ENCODE results near the gene DUSP18. TPM values are rescaled to one million over a fixed set of nuclear protein-coding genes. Genes with fewer than 3 reads are reported as not detected.
"Not testable (repeated sequence)": the region's sequence is repeated elsewhere in the genome, so short reads cannot be mapped to it uniquely, and the experiment has no call there.

The DUSP18 gene
- total RNA-seq, 1 experiment from 2014 or later = 4.7 TPM

- DNase-seq (ENCODE audit: low spot score) = not testable (repeated sequence)
These were observed 12.4 kb upstream of the DUSP18 start for GRCh38 chr22:30679895-30680690.

- not testable (repeated sequence) for DNase-seq (ENCODE audit: low spot score)
These were observed 8.9 kb upstream of the DUSP18 start for GRCh38 chr22:30676565-30676964.

GRCh38 chr22:30675436-30675835, 7.8 kb upstream of the DUSP18 start:
- no peak for DNase-seq (ENCODE audit: low spot score)

GRCh38 chr22:30674482-30674881, 6.8 kb upstream of the DUSP18 start:
- DNase-seq (ENCODE audit: low spot score) = no peak

GRCh38 chr22:30673136-30673535, 5.5 kb upstream of the DUSP18 start:
- DNase-seq (ENCODE audit: low spot score) = no peak

GRCh38 chr22:30671071-30671470, 3.4 kb upstream of the DUSP18 start:
- DNase-seq (ENCODE audit: low spot score) = no peak

GRCh38 chr22:30668386-30668710, 673 bp upstream of the DUSP18 start:
- DNase-seq (ENCODE audit: low spot score) = no peak

- DNase-seq (ENCODE audit: low spot score) = no peak
These were observed 575 bp downstream of the DUSP18 start for GRCh38 chr22:30667107-30667493.

GRCh38 chr22:30665786-30666185, 1.9 kb downstream of the DUSP18 start:
- DNase-seq (ENCODE audit: low spot score) = no peak

- DNase-seq (ENCODE audit: low spot score) = no peak
These were observed 2.4 kb downstream of the DUSP18 start for GRCh38 chr22:30665266-30665665.

- DNase-seq (ENCODE audit: low spot score) = no peak
These were observed 2.9 kb downstream of the DUSP18 start for GRCh38 chr22:30664798-30665197.

- no peak for DNase-seq (ENCODE audit: low spot score)
These were observed 5.6 kb downstream of the DUSP18 start for GRCh38 chr22:30662040-30662439.

GRCh38 chr22:30655532-30655931, 12.1 kb downstream of the DUSP18 start:
- no peak for DNase-seq (ENCODE audit: low spot score)

- no peak for DNase-seq (ENCODE audit: low spot score)
These were observed 13.3 kb downstream of the DUSP18 start for GRCh38 chr22:30654361-30654760.

GRCh38 chr22:30652852-30653251, 14.8 kb downstream of the DUSP18 start:
- no peak for DNase-seq (ENCODE audit: low spot score)

- DNase-seq (ENCODE audit: low spot score) = no peak
These were observed 17.1 kb downstream of the DUSP18 start for GRCh38 chr22:30650508-30651116.

GRCh38 chr22:30649430-30650007, 18.2 kb downstream of the DUSP18 start:
- DNase-seq (ENCODE audit: low spot score) = peak; percentile 92

GRCh38 chr22:30648825-30649224, 18.9 kb downstream of the DUSP18 start:
- DNase-seq (ENCODE audit: low spot score) = no peak

- no peak for DNase-seq (ENCODE audit: low spot score)
These were observed 20.1 kb downstream of the DUSP18 start for GRCh38 chr22:30647536-30647935.

- no peak for DNase-seq (ENCODE audit: low spot score)
These were observed 21.0 kb downstream of the DUSP18 start for GRCh38 chr22:30646518-30647160.

GRCh38 chr22:30643055-30643875, 24.4 kb downstream of the DUSP18 start:
- no peak for DNase-seq (ENCODE audit: low spot score)
